ENCODE measurements around the gene BCOR. TPM values are rescaled to one million over a fixed set of nuclear protein-coding genes. Genes with fewer than 3 reads are reported as not detected.

BCOR gene
- total RNA-seq, 1 experiment from 2014 or later, result 35.1 TPM

DNA sequence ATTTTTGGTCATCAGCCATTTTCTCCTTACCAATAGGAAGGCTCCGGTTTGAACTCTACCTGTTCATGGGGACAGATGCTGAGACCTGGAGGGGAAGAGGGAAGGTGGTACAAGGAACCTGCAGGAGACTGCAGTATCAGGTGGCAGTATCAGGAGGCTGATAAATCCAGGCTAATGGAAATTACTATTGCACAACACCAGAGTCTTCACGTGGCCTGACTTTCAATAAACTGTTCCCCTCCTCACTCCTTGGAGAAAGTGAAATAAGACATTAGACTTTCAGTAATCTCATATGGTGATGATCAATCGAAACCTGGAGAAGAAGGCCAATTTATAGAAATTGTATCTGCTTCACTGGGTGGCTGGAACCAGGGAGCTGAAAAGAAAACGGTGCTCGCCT, 46.2 kb upstream of the BCOR start (continued):
- TF ChIP-seq, protein P1, sequence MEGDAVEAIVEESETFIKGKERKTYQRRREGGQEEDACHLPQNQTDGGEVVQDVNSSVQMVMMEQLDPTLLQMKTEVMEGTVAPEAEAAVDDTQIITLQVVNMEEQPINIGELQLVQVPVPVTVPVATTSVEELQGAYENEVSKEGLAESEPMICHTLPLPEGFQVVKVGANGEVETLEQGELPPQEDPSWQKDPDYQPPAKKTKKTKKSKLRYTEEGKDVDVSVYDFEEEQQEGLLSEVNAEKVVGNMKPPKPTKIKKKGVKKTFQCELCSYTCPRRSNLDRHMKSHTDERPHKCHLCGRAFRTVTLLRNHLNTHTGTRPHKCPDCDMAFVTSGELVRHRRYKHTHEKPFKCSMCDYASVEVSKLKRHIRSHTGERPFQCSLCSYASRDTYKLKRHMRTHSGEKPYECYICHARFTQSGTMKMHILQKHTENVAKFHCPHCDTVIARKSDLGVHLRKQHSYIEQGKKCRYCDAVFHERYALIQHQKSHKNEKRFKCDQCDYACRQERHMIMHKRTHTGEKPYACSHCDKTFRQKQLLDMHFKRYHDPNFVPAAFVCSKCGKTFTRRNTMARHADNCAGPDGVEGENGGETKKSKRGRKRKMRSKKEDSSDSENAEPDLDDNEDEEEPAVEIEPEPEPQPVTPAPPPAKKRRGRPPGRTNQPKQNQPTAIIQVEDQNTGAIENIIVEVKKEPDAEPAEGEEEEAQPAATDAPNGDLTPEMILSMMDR (IDR thresholded peaks at IDR 0.05 in 2 of 3, conservative IDR thresholded peaks at IDR 0.05 in 1 of 3; ENCODE audit: borderline replicate concordance in 1 of 3, insufficient read depth in 1 of 3, low read depth in 2 of 3, low read length in 2 of 3), result no peak

DNA sequence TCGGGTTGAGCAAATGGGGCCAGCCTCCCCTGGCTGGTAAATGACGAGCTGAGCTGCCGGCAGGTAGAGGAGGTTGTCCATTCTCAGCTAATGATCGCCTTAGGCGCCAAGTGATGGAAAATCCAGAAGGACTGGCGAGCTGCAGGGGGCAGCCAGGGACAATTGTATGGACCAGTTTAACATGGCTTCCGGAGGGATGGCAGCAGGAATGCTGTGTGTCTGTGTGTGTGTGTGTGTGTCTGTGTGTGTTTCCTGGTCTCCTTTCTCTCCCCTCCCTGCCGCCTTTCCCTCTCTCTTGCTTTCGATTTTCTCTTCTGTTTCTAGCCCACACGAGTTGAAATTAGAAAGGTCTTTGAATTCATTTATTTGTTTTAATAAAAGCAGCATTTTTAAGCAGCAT, 45.2 kb upstream of the BCOR start:
- Histone ChIP-seq H2AFZ (ENCODE audit: low read depth, low read length, poor library complexity, severe bottlenecking) (no peak overlapping the region), H3K4me2 (ENCODE audit: low read length) (peak overlapping the region; percentile 53), H3K36me3 (ENCODE audit: control insufficient read depth in 1 of 2, insufficient read depth in 2 of 2, low read length in 2 of 2) (no peaks in the 10 kb centered on the region), H3K9me2 (ENCODE audit: insufficient read depth) (no peaks in the 10 kb centered on the region), H3K27ac (ENCODE audit: low read depth, low read length) (no peak overlapping the region), H3K4me3 (replicated peaks in 1 of 2; ENCODE audit: low read depth in 1 of 2, low read length in 2 of 2) (no peak overlapping the region), H3K9me3 (ENCODE audit: control insufficient read depth in 1 of 2, insufficient read depth in 1 of 2, low read depth in 1 of 2, low read length in 2 of 2) (no peaks in the 10 kb centered on the region), H3K4me1 (ENCODE audit: control insufficient read depth in 1 of 2, insufficient read depth in 2 of 2, low read length in 2 of 2) (peaks cover 49 to 76% of the 10 kb centered on the region in 2 experiments), H3K79me2 (ENCODE audit: insufficient read depth, low read length) (peaks cover 40% of the 10 kb centered on the region), H3K9ac (ENCODE audit: low read length) (0 out of 2 replicates have a peak overlapping the region, but pooled peaks have one; percentile 39), H3K27me3 (ENCODE audit: insufficient read depth, low read length) (no peaks in the 10 kb centered on the region), H4K20me1 (ENCODE audit: insufficient read depth) (no peaks in the 10 kb centered on the region)
- DNase-seq (ENCODE audit: low read depth, low spot score) (no peak), ATAC-seq (no peak)
- RAD21 ChIA-PET (ENCODE audit: low non-redundant PET in 1 of 2, low total read pairs in 2 of 2, uncharacterized antibody in 2 of 2, unreplicated experiment in 2 of 2), result no interaction called here
- TF ChIP-seq EZH2 (IDR thresholded peaks at IDR 0.05) (no peak), ELF1 (IDR thresholded peaks at IDR 0.05; ENCODE audit: borderline replicate concordance, low read depth) (no peak), CBX3 (IDR thresholded peaks at IDR 0.05; ENCODE audit: low read depth) (no peak), EZH2phosphoT487 (IDR thresholded peaks at IDR 0.05; ENCODE audit: borderline replicate concordance) (no peak), POLR2AphosphoS5 (IDR thresholded peaks at IDR 0.05; ENCODE audit: low read depth, low read length) (no peak), FOSL1 (IDR thresholded peaks at IDR 0.05; ENCODE audit: low read depth) (no peak), SIN3A (IDR thresholded peaks at IDR 0.05; ENCODE audit: low read depth) (no peak), POLR2A (IDR thresholded peaks at IDR 0.05; ENCODE audit: borderline replicate concordance, extremely low read depth, insufficient read depth, insufficient read length) (no peak), JUND (IDR thresholded peaks at IDR 0.05) (no peak), EGR1 (IDR thresholded peaks at IDR 0.05; ENCODE audit: low read depth) (no peak), CEBPB (IDR thresholded peaks at IDR 0.05; ENCODE audit: low read depth) (no peak)
- CTCF ChIA-PET, result no interaction called here
- POLR2A ChIA-PET, result interaction anchor here (0.6 to 1.6 kb wide), 2 partner anchors 10 to 33 kb away, joined by 4 to 7 read pairs; no protein-coding TSS in a partner anchor
- no TSS peak for BruUV-seq (replicated peaks)
- intact Hi-C loops (cut with micrococcal nuclease), result no loop called here
